ENCODE measurements around the gene HES7.

The HES7 gene

GRCh38 chr17:8155231-8155995 is 31.5 kb upstream of the HES7 start:
- DNase-seq = no peak

DNA sequence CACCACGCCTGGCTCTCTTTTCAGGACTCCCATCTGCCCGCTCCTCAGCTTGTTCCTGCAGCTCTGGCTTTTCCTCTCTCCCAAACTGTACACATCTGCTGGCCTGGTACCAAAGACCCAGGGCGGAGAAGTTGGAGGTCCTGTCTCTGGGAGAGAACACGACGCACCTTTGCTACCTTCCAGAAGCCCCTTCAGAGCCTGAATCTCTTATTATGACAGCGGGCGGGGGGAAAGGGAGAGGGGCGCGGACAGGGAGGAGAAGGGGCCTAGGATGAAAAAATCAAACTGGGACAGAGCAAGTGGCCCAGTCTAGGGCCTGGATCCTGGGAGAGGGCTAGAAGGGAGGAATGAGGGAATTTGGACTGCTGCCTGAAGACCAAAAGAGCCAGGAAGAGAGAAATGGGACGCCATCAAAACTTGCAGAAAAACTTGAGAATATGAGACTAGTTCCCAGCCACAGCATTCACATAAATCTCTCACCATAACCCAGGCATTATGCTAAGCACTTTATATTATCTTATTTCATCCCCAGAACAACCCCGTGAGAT is 30.8 kb upstream of the HES7 start:
- DNase-seq = no peak

GRCh38 chr17:8153957-8154607 is 30.2 kb upstream of the HES7 start:
- DNase-seq = peak in 1 of 2 experiments; percentile 53

GRCh38 chr17:8153525-8153956 is 29.6 kb upstream of the HES7 start:
- no peak for DNase-seq

GRCh38 chr17:8153031-8153451 is 29.1 kb upstream of the HES7 start:
- no peak for DNase-seq

DNA sequence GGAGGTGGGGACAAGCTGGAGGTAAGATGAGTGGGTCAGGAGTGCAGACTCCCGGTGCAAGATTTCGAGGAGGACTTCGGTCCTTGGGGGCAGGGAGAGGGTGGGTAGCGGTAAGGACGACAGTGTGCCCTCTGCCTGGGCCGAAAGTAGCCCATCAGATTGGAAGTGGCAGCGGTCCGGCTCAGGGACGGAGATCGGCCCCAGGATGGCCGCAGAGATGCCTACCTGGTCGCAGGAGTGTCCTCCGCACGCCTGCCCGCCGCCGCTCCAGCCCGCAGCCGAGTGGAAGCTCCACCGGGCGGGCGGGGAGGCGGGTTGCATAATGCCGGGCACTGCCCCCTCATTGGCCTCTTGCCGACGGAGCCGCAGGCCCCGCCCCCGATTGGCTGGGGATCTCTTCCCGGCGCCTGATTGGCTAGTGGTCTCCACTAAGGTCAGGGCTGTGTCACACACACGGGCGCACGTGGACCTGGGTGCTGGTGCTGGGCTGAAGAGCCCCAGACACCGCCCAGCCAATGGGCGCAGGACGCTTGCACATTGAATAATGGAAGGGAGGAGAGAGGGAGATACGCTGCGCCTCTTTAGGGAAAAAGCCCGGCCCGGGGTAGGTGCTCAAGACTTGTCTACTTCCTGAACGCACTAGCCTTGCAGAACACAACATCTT is 28.3 kb upstream of the HES7 start, which contains the start of gene PER1:
PER1 (minus strand) TSS at position 293 of the 664 bp plus-strand sequence. CDS start 1,698 bp downstream, outside the sequence.
- DNase-seq = peak; percentile 63 to 93

GRCh38 chr17:8151641-8152111 is 27.8 kb upstream of the HES7 start:
- peak in 1 of 2 experiments; percentile 26 for DNase-seq

DNA sequence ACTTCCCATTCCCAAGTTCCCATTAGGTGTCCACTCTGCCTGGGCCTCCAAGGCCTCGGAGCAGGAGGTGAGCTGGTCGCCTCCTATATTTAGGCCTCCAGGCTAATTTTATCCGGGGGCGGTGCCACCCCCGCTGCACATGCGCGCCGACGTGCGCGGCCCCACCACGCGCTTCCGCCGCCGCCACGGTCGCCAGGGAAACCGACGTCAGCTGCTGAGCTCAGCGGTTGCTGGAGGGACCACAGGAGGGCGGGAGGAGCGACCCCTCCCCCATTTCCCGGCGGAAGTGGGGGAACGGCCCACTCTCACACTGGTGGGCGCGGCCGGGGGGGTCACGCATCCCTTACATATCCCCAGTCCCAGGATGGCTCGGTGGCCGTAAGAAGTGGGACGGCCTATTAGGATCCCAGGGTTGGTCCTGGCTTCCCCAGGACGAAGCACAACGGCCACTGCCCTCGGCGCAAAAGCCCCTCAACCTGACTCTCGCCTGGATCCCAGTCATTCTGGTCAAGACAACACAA is 27.3 kb upstream of the HES7 start:
- DNase-seq = peak in 1 of 2 experiments; percentile 69

- no peak for DNase-seq
Observed at GRCh38 chr17:8150194-8151119, 26.6 kb upstream of the HES7 start.

DNA sequence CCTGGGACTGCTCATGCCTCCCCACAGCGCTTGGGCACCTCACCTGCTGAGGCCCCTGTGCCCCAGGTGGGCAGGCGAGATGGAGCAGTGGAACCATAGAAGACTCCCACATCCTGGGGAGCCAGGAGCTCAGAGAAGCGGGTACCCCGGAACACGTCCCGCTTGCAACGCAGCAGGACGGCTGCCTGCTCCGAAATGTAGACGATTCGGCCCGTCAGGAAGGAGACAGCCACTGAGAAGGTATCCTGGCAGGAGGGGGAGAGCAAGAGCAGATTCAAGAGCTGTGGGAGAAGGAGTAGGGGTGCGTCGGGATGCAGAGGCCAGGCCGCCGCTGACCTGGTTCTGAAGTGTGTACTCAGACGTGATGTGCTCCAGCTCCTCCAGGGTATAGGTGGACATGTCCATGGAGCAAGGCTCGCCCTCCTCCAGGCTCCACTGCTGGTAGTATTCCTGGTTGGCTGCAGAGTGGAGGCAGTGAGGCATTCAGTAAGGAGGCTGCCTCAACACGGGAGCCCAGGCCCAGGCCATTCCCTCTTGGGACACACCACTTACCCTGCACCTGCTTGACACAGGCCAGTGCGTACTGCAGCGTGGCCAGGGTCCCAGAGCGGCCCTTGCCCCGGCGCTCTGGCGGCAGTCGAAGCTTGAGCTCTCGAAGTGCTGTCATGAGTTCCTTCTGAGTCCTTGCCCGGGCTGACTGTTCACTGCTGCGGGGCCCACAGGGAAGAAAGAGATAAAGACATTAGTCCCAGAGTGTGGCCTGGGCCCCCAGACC is 25.7 kb upstream of the HES7 start:
- no peak for DNase-seq

DNA sequence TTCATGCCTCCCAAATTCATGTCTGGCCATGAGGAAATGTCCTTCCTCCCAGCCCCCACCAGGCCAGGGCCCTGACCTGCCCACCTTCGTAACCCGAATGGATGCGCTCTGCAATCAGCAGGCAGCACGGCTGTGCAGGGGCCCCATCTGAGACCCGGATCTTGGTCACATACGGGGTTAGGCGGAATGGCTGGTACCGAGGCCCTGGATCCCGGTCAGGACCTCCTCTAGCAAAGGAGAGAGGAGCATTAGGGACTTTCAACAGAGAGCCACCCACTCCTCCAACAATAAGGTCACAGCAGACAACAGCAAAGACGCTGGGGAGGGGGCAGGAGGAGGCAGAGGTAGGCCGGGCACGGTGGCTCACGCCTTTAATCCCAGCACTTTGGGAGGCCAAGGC is 24.7 kb upstream of the HES7 start:
- DNase-seq = no peak

GRCh38 chr17:8147805-8148404 is 24.0 kb upstream of the HES7 start:
- no peak for DNase-seq

DNA sequence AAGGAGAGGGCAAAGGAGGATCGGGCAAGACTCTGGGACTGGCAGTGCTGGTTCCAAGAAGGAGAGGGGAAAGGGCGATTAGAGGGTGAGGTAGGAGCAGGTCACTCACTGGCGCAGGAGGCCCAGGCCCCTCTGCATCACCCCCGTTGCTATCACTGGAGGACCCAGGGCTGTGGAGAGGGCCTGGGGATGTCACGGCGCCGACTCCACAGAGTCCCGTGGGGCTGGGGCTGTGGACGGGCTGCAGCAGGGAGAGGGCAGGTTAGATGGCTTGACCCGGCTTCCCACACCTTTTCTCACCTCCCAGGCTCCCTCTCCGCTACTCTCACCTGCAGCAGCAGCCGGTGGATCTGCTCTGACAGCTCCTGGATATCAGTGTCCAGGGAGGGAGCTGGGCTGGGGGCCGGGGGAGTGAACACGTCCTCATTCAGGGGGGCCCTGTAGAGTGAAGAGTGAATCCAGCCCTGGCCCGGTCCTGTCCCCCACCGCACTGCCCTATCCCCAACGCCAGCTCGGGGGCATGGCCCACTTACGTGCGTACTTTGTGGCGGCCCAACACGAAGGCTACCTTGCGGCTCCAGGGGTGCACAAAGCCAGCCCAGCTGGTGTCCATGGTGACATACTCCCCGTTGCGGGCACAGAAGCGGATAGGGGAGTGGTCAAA is 23.4 kb upstream of the HES7 start:
- no peak for DNase-seq

GRCh38 chr17:8146381-8147140 is 22.7 kb upstream of the HES7 start:
- no peak for DNase-seq

GRCh38 chr17:8145811-8146210 is 21.9 kb upstream of the HES7 start:
- no peak for DNase-seq

GRCh38 chr17:8144401-8145231 is 20.7 kb upstream of the HES7 start:
- no peak for DNase-seq

GRCh38 chr17:8143581-8144400 is 19.9 kb upstream of the HES7 start:
- DNase-seq = no peak
